Measurements from ENCODE around the gene ELAVL3. TPM values are rescaled to one million over a fixed set of nuclear protein-coding genes. Genes with fewer than 3 reads are reported as not detected.

Gene ELAVL3
- total RNA-seq, 1 donor from 2014 or later, result not detected

GRCh38 chr19:11451871-11452619 is 28.8 kb downstream of the ELAVL3 start:
- H3K4me3 ChIP-seq, result no peak overlapping the region
- no peaks in the 10 kb centered on the region for H3K4me1 ChIP-seq
- DNase-seq (ENCODE audit: low spot score in 2 of 2), result no peak
- no peaks in the 10 kb centered on the region for H3K27me3 ChIP-seq
- intact Hi-C loops (cut with DNase I), result no loop called here
- H3K36me3 ChIP-seq, result peaks cover 26% of the 10 kb centered on the region in 2 donors
- H3K27ac ChIP-seq, result no peak overlapping the region
- no peaks in the 10 kb centered on the region for H3K9me3 ChIP-seq
- TF ChIP-seq, protein P1, sequence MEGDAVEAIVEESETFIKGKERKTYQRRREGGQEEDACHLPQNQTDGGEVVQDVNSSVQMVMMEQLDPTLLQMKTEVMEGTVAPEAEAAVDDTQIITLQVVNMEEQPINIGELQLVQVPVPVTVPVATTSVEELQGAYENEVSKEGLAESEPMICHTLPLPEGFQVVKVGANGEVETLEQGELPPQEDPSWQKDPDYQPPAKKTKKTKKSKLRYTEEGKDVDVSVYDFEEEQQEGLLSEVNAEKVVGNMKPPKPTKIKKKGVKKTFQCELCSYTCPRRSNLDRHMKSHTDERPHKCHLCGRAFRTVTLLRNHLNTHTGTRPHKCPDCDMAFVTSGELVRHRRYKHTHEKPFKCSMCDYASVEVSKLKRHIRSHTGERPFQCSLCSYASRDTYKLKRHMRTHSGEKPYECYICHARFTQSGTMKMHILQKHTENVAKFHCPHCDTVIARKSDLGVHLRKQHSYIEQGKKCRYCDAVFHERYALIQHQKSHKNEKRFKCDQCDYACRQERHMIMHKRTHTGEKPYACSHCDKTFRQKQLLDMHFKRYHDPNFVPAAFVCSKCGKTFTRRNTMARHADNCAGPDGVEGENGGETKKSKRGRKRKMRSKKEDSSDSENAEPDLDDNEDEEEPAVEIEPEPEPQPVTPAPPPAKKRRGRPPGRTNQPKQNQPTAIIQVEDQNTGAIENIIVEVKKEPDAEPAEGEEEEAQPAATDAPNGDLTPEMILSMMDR (IDR thresholded peaks at IDR 0.05), result no peak

- TF ChIP-seq, protein P1 (IDR thresholded peaks at IDR 0.05), result no peak
- Histone ChIP-seq H3K9me3 (no peaks in the 10 kb centered on the region), H3K36me3 (peaks cover 29 to 31% of the 10 kb centered on the region in 2 donors), H3K27ac (no peak overlapping the region), H3K4me1 (no peaks in the 10 kb centered on the region), H3K27me3 (no peaks in the 10 kb centered on the region), H3K4me3 (no peak overlapping the region)
- DNase-seq (ENCODE audit: low spot score in 2 of 2), result no peak
- intact Hi-C loops (cut with DNase I), result no loop called here
Observed at GRCh38 chr19:11451327-11451870, 29.4 kb downstream of the ELAVL3 start.

DNA sequence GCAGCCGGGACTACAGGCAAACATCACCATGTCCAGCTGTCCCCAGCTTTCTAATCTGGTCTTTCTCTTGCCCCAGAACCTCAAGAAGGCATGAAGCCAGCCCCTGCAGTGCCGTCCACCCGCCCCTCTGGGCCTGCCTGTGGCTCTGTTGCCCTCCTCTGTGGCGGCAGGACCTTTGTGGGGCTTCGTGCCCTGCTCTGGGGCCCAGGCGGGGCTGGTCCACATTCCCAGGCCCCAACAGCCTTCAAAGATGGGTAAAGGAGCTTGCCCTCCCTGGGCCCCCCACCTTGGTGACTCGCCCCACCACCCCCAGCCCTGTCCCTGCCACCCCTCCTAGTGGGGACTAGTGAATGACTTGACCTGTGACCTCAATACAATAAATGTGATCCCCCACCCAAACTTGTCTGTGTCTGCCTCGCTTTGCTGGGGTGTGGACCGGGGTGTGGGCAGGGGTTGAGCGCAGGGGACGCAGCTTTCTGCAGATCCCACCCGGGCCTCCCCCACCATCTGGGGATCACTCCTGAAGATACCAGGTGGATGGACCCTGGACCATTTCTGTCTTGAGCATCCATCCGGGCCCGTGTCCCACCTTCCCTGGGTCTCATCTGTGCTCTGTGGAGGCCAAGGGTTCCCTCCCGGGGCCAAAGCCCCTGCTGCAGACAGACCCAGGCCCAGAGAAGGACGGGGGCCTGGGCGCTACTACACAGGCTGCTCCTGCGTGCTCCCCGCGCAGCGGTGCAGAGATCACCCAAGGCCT is 30.1 kb downstream of the ELAVL3 start:
- H3K36me3 ChIP-seq, result peaks cover 36 to 37% of the 10 kb centered on the region in 2 donors

GRCh38 chr19:11448923-11449554 is 31.8 kb downstream of the ELAVL3 start:
- DNase-seq (ENCODE audit: low spot score in 2 of 2), result no peak
- intact Hi-C loops (cut with DNase I), result no loop called here
- Histone ChIP-seq H3K27me3 (no peaks in the 10 kb centered on the region), H3K27ac (no peak overlapping the region), H3K9me3 (no peaks in the 10 kb centered on the region), H3K4me1 (no peaks in the 10 kb centered on the region), H3K36me3 (peaks cover 49 to 54% of the 10 kb centered on the region in 2 donors), H3K4me3 (no peak overlapping the region)
- TF ChIP-seq, protein P1 (IDR thresholded peaks at IDR 0.05), result no peak

More for the DNA sequence above, 30.1 kb downstream of the ELAVL3 start:
- intact Hi-C loops (cut with DNase I), result no loop called here
- no peaks in the 10 kb centered on the region for H3K27me3 ChIP-seq
- no peak overlapping the region for H3K27ac ChIP-seq
- no peak for DNase-seq (ENCODE audit: low spot score in 2 of 2)
- no peak overlapping the region for H3K4me3 ChIP-seq
- H3K4me1 ChIP-seq, result no peaks in the 10 kb centered on the region
- TF ChIP-seq, protein P1 (IDR thresholded peaks at IDR 0.05), result no peak
- H3K9me3 ChIP-seq, result no peaks in the 10 kb centered on the region

DNA sequence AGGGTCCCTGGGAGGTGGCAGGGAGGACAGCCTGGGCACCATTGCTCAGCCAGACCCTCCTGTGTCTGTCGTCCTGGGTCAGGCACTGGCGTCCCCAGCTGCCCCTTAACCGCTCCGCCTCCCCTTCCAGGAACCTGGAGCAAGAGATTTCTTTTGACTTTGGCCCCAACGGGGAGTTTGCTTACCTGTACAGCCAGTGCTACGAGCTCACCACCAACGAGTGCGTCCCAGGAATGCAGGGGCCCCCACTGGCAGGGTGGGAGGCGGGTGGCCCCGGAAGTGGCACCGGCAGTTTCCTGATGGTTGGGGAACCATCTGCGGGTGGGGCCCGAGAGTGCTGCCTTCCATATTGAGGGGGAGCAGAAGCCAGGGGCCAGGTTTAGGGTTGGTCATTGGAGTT is 32.4 kb downstream of the ELAVL3 start:
- Histone ChIP-seq H3K4me3 (no peak overlapping the region), H3K27me3 (no peaks in the 10 kb centered on the region), H3K27ac (no peak overlapping the region), H3K9me3 (no peaks in the 10 kb centered on the region), H3K36me3 (peaks cover 49 to 60% of the 10 kb centered on the region in 2 donors), H3K4me1 (no peaks in the 10 kb centered on the region)
- intact Hi-C loops (cut with DNase I), result no loop called here
- TF ChIP-seq, protein P1 (IDR thresholded peaks at IDR 0.05), result no peak
- no peak for DNase-seq (ENCODE audit: low spot score in 2 of 2)

Measured in ascending aorta (tissue), 2 donors.